Stimulated activated CD4-positive, alpha-beta T cell treated with anti-CD3 and anti-CD28 coated beads, Interleukin-12 subunit alpha, Interleukin-12 subunit beta, amount 100 ng/mL, for 24 hours (primary cell): Measurements from ENCODE around the gene KRTAP12-1.
"Not testable (repeated sequence)": the region's sequence is repeated elsewhere in the genome, so short reads cannot be mapped to it uniquely, and the experiment has no call there.

Experiments
- DNase-seq, 2 experiments: peaks; one replicate each; pipeline ENCODE4 v3.0.0-alpha.2; 2020; ENCODE audit warnings: low read depth in 2 of 2

The KRTAP12-1 gene

DNA sequence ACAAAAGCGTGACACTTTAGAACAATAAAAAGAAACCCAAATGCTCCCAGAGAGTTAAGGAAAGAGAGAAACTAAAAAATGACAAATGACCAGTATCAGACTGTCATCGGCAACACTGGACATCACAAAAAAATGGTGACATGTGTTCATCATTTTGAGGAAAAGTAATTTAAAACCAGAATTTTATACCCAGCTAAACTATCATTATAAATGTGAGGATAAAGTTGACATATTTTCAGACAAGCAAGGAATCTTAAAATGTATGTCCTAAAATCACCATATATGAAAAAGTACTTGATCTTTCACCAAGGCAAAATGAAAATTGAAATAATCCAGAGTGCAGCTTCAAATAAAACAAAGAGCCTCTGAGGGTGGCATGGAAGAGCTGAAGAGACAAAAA lies 37.1 kb downstream of the KRTAP12-1 start:
- DNase-seq = no peak

DNA sequence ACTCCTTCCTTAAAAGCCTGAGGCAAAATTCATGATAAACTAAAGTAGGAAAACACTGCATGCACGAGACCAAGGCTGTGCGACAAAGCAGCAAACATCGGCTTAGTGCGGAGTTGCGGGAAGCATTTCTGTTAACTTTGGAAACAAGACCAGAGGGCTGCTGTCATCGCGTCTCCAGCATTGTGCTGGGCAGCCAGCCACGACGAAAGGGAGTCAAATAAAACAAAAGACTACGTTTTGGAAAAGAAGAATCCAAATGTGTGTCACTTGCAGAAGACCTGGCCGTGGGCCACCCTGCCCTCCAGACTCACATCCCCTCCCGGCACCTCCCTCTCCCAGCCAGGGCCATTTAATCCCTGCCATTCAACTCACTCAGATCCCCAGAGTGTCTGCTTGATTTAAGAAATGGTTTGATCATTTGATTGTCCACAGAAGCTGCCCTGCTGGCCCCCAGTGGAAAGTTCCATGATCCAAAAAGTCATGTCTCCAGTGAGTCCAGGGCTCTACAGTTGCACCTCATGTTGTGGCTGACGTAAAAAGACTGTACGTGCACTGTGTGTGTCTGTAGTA lies 38.1 kb downstream of the KRTAP12-1 start:
- no peak for DNase-seq

DNA sequence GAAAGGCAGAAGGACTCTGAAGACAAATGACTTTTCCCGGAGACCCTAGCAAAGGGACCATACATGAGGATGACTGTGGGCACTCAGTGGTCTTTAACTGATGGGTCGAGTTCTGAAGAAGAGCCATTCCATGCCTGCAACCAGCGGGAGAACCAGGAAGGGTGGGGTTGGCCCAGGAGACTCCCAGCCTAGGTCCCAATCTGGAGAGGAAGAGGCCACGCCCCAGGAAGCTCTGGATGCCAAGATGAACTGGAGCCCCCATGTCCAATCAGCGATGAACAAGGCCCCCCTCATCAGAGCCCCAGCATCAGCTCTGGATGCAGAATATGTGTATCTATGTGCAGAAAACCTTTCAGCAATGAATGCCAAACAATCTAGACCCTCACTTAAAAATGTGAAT lies 41.2 kb downstream of the KRTAP12-1 start:
- no peak for DNase-seq

DNA sequence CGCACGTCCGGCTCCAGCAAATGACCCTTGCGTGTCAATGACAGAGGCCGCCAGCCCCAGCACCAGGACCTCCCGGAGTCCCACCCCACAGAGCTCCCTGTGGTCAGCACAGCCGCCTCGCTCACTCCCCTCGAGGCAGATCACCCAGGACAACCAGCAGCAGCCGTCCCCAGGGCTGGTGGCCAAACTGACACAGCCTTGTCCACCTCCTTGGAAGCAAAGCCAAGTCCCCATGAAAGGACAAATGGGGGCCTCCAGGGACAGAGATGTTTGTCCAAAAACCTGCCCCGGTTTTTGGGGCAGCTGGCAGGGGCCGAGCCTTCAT lies 42.7 kb downstream of the KRTAP12-1 start:
- DNase-seq = no peak

DNA sequence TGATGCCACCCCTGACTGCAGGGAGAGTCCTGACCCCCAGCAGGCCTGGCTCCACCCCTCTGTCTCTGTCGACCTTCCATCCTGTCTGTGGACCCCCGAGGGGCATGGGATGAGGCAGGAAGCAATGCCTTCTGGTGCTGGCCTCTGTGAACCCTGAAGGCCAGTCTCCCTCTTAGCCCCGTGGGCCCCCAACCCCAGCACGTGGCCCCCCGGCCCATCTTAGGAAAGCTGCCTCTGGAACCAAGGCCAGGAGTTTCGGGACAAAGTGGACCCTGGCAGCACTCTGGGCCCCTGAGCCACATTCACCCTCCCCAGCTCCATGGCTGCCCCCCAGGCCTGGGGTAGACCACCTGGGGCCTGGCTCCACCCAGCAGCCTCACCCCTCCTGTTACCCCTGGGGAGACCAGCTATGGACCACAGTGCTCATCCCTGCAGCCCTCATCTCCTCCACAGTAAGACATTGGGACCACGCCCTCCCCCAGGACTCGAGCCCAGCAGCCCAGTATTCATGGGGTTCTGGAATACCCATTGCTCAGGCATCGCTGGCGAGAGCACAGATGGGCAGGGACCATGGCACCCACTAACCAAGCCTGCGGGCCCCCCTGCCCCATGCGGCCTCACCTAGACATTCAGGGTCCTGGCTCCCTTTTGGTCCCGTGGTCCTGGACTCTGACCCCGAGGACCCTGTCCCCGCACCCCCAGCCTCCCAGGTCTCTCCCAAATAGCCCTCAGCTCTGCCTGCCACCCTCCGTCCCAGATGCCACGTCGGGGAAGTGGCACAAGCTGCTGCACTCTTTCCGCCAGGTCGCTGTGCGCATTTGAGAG lies 43.2 kb downstream of the KRTAP12-1 start:
- not testable (repeated sequence) for DNase-seq

DNA sequence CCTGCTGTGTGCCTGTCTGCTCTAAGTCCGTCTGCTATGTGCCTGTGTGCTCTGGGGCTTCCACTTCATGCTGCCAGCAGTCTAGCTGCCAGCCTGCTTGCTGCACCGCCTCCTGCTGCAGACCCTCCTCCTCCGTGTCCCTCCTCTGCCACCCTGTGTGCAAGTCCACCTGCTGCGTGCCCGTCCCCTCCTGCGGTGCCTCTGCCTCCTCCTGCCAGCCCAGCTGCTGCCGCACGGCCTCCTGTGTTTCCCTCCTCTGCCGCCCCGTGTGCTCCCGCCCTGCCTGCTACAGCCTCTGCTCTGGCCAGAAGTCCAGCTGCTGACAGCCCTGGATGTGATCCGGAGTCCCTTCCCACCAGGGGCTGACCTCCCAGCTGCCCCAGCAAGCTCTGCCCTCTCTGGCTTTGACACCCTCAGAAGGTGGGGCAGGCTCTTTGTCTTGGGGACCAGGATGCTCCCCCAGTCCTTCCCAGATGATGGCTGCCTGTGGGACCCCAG lies 44.1 kb downstream of the KRTAP12-1 start:
- not testable (repeated sequence) for DNase-seq

DNA sequence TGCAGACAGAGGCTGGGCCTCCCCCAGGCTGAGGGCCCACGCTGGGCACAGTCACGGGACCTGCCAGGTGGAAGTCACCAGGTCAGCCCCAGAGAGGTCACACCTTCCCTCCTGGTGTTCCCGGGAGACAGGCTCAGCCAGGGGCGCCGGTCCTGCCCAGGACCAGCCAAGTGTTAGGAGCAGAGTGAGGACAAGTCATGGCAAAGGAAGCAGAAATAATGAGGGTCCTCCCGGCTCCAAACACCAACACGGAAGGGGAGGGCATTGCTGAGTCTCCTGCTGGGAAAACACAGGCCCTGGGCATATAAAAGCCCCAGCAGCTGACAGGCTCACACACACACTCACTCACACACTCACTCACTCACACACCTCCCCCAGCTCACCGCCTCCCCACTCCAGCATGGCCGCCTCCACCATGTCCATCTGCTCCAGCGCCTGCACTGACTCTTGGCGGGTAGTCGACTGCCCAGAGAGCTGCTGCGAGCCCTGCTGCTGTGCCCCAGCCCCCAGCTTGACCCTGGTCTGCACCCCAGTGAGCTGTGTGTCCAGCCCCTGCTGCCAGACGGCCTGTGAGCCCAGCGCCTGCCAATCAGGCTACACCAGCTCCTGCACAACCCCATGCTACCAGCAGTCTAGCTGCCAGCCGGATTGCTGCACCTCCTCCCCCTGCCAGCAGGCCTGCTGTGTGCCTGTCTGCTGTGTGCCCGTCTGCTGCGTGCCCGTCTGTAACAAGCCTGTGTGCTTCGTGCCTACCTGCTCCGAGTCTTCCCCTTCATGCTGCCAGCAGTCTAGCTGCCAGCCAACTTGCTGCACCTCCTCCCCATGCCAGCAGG lies 44.7 kb downstream of the KRTAP12-1 start, which contains the start of gene KRTAP10-10:
Gene KRTAP10-10 (plus strand): TSS at position 339 of the 833 bp plus-strand sequence. CDS start 62 bp downstream, at position 401.
- no peak for DNase-seq

DNA sequence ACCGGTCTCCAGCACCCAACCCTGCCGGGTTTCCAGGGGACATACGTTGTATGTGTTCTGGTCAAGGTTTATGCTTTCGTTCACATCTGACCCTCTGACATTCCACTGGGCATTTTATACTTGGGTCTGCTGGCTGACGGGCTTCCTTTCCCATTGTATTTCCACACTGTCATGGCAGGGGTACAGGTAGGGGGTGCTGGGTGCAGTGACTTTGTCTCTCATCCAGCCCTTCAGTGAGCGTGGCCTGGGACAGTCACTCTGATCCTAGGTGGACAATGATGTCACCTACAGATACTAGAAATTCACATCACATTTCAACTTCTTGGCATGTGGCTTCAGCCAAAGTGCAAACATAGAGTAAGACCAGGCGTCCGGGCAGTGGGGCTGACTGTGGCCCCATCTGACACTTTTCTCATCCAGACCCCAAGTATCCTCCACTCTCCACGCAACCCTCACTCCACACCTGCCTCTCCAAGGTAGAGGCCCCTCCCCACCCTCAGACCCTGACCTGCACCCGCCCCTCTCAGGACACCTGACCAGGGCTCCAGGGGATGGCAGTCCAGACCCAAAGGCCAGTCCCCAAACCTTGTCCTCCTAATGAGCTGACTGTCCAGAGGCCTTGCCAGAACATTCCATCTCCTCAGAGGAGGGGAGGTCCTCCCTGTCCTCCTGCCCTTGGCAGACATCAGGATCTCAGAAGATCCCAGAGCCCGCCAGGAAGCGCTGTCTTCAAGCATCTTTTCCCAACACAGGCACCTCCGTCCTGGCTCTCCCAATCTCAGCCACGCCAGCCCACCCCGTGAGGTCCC lies 45.5 kb downstream of the KRTAP12-1 start:
- DNase-seq = no peak

DNA sequence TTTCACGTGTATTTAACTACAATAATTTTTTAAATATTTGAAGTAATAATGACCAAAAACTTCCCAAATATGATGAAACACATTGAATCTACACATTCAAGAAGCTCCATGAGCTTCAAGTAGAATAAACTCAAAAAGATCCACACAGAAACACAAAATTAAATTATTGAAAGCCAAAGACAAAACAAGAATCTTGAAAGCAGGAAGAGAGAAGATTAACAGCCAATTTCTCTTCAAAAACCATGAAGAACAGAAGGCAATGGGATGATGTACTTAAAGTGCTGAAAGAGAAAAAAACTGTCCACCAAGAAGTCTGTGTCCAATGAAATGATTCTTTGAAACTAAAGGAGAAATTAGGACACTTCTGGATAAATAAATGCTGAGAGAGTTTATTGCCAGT lies 49.9 kb downstream of the KRTAP12-1 start:
- no peak for DNase-seq
